Erythroblast (primary cell): ENCODE results near the gene HOXA13.

ENCODE experiments used
- DNase-seq, 2 experiments: peaks; one replicate each; lab custom pipeline; 2025; lab: John Stamatoyannopoulos, UW
- GATA1 ChIP-seq: IDR thresholded peaks from 2 replicates; pipeline ENCODE4 v1.6.1; 2011; ENCODE audit warnings: low read depth, mild to moderate bottlenecking, control low read depth, low read length, moderate library complexity
- POLR2A ChIP-seq: IDR thresholded peaks from 2 replicates; pipeline ENCODE4 v1.6.1; 2011; ENCODE audit warnings: mild to moderate bottlenecking, low read length

Gene HOXA13

DNA sequence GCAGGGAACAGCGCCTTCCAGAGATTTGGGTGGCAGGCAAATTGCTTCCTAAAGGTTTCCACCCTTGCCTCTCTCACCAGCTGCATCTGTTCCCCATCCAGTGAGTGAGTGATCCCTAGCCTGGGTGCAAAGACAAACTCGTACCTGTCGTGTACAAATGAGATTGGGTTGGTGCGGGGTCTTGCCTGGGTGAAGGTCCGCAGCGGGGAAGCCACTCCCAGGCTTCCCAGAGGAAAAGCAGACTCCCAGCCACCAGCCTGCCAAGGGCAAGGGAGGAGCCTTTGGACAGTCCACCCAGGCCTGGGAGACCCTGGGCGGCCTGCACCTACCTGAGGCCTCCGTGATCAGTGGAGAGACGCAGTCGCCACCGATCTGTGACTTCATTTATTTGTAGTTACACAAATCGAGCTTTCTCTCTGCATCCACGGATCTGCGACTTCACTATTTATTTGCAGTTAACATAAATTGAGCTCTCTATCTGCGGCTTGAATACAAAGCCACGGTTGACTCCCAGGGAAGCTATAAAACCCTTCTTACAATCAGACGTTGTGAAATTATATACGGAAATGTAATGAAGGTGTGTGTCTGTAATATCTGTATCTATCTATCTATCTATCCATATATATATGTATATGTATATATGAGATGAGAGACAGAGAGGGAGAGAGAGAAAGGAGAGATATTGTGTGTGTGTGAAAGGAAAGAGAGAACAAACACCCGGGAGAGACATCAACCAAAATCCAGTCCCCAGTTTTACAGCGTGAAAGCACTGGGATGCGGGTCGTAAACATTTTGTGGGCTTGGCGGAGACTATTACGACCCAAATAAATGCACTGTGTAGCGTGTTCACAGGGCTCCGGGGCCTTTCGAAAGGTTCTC, 40.4 kb downstream of the HOXA13 start:
- no peak for TF ChIP-seq GATA1
- TF ChIP-seq POLR2A: no peak
- DNase-seq: no peak

DNA sequence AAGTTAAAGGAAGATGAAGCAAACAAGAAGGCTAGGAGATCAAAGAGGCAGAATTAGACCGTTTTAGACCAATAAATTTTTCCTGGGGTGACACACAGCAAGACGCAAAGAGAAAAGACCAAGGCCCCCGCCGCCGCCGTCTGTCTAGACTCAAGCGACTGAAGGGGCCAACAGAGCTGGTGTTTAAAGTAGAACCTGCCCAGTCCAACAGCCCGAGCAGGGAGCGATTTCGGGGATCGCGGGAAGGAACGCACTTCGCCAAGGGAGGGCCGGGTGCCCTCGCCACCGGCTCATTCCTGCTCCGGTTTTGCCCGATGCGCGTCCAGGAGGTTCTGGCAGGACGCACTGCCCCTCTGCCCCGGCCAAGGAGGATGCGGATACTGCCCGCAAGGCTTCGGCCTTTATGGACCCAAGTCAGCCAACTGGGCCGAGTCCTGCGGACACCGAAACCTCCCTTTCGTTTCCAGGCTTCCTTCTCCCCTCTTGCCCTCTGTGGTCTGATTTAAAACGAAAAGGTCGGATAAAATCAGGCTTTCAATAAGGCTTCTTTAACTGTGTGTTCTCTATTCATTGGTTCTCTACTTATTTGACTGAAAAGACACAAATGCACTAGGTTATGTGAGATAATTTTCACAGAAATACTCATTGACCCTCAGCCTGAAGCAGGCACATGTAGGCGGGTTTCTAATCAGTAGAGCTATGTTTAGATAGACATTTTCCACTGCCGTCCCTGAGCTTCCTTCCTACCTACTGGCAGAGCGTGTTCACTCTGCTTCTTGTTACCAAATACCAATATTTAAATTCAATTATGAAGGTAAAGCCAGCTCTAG, 41.2 kb downstream of the HOXA13 start:
- no peak for DNase-seq
- TF ChIP-seq POLR2A: no peak
- TF ChIP-seq GATA1: no peak

DNA sequence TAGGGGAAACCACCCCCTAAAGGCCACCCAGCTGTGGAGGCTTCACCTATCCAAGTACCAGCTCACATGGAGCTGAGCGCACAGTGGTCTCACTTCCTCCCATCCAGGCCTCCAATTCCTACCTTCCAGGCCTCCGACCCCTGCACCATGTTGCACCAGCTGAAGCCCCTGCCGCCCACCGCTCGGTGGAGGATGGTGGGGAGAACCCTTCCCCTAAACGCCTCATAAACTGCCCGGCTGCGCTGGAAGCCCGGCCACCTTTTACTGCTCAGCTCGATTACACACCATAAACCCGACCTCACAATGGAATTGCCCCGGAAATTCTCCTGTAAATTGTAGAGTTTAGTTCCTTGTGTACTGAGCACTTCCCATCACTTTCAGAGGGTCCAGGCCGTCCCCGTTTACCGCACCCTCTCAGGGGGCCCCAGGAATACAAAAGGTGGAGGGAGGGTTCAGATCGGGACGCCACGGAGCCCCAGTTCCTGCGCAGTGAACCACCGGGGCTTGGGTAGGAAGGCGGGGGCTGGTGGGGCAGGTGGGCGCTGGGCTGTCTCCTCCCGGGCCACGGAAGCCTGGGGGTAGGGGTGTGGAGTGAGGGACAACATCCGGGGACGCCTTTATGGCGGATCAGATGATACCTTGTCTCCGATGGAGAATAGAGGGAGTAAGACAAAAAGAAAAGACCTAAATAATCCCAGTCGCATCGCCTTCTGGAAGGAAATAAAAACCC, 42.0 kb downstream of the HOXA13 start:
- no peak for DNase-seq
- TF ChIP-seq POLR2A (no peak), GATA1 (no peak)

DNA sequence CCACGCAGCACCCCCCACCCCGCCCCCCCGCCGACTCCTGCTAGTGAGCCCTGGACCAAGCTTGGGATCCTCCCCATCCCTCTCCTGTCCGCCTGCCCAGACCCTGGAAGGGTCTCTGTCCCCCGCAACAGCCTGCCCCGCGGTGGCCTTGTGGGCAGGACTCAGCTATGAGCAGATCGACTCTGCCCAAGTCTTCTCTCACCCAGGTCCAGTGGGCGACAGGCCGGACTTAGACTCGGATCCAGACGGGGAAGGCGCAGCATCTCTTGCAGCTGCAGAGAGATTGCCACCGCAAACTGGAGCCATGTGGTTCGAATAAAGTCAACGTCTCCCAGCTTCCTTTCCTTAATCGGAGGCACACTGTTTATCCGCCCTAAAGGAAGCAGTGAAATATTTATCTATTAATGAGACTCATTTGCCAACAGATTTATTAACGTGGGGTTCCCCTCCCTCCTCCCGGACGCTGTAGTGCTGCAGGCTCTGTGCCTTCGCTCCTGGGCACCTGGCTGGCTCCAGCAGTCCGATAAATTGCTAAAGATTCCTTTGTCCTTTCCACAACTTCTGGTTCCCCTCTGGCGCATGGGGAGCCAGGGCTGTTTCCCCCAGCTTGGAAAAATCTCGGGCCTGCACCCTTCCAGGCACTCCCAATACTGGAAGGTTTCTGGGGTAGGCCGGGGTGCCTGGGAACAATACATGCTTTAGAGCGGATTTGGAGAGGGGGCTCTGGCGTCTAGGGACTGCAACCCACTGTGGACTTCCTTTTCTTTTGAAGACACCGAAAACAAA, 42.8 kb downstream of the HOXA13 start:
- DNase-seq: no peak
- no peak for TF ChIP-seq GATA1
- TF ChIP-seq POLR2A: no peak

DNA sequence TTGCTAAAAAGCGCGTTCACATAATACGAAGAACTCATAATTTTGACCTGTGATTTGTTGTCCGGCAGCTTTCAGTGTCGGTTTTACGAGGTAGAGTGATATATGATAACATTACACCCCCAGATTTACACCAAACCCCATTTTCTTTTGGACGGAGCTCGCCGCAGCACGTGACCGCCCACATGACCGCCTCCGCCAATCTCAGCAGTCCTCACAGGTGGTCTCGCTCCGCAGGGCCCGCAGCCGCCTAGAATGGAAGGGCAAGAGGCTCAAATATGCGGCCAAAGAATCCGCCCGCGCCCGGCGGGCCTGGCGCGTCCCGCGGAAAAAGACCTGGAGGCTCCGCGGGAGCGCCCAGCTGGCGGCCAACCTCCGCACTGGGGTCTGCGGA, 43.4 kb downstream of the HOXA13 start, which contains the start of gene HOXA7:
Gene HOXA7 (minus strand): TSS at position 168 of the 391 bp plus-strand sequence. CDS start 130 bp downstream, at position 38.
- no peak for DNase-seq
- no peak for TF ChIP-seq GATA1
- TF ChIP-seq POLR2A: no peak

DNA sequence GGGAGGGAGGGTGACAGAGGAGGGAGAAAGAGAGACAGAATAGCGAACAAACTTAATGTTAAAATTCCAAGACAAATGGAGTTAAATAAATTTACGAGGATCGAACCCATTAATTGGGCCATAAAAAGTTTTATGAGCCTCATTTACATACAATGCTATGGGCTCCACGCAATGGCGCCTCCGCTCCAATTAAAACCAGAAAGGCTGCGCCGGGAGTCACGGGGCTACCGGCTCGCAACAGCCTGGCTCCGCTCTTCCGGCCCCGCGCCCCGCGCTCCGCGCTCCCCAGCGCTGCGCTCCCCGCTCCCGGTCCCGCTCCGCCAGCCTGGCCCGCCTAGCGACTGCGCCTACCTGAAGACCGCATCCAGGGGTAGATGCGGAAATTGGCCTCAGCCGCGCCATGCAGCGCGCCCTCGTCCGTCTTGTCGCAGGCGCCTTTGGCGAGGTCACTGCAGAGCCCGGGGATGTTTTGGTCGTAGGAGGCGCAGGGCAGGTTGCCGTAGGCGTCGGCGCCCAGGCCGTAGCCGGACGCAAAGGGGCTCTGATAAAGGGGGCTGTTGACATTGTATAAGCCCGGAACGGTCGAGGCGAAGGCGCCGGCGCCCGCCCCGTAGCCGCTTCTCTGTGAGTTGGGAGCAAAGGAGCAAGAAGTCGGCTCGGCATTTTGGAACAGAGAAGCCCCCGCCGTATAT, 43.9 kb downstream of the HOXA13 start:
- no peak for TF ChIP-seq GATA1
- TF ChIP-seq POLR2A: no peak
- no peak for DNase-seq

DNA sequence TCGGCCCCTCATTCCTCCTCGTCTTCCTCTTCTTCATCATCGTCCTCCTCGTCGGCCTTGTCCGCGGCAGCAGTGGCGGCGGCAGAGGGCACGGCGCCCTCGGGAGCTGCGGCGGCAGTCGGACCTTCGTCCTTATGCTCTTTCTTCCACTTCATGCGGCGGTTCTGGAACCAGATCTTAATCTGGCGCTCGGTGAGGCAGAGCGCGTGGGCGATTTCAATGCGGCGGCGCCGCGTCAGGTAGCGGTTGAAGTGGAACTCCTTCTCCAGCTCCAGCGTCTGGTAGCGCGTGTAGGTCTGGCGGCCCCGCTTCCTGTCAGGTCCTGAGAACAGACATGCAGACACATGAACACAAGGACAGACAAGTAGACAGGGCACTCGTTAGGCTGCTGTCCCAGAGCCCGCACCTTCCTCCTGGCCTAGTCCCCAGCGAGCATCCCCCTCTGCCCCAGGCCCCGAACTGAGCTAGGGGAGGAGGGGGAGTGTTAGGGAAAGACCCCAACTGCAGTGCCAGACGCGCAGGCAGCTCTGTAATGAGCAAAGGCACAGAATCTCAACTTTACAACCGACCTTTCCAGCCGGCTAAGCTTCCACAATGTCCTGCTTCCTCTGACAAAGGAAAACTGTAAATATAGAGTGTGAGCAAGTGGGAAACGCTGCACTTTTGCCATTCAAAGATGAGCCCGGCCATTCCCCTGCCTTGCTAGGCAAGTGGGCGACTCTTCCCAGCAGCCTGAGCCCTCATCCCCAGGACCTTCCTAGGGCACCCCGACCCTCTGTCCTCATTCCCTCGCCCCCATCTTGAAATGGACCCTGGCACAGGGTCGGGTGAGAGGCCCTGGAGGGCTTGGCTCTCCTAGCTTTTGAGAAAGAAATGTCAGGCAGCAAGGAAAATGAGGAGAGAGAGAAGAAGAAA, 44.7 kb downstream of the HOXA13 start:
- TF ChIP-seq POLR2A (no peak), GATA1 (no peak)
- DNase-seq: no peak

DNA sequence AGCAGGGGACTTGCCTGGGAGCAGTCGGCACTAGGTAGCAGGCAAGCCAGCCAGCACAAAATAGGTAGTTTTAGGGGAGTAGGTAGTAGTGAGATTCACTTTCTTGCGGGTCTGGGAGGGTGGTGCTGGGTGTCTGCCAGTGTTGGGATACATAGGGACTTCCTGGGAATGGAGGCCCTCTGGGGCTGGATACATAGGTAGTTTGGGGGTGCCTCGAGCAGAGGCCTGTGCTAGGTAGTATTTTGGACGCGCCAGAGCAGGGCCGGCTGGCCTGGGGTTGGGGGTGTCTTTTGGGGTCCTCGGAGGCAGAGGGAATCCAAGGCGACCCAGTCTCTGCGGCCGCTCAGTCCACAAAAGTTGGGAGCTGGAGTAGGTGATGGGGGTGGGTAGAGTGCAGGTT, 45.5 kb downstream of the HOXA13 start:
- DNase-seq: no peak
- no peak for TF ChIP-seq GATA1
- no peak for TF ChIP-seq POLR2A

DNA sequence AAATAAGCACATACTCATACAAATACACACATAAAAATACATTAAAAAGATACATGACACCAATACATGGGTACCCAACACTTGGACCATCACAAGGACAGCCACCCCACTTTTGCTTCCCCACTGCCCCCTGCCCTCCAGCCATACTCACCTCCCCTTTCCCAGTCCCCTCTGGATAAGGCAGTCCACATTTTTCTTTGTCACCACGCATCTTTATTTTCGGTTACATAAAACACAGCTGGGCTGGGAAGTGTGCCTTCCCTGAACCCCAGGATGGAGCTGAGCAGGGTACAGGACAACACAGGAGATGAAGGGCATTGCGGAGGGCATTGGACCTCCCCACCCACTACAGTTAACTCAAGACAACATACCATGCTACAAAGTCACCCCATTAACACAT, 46.4 kb downstream of the HOXA13 start:
- no peak for DNase-seq
- no peak for TF ChIP-seq GATA1

DNA sequence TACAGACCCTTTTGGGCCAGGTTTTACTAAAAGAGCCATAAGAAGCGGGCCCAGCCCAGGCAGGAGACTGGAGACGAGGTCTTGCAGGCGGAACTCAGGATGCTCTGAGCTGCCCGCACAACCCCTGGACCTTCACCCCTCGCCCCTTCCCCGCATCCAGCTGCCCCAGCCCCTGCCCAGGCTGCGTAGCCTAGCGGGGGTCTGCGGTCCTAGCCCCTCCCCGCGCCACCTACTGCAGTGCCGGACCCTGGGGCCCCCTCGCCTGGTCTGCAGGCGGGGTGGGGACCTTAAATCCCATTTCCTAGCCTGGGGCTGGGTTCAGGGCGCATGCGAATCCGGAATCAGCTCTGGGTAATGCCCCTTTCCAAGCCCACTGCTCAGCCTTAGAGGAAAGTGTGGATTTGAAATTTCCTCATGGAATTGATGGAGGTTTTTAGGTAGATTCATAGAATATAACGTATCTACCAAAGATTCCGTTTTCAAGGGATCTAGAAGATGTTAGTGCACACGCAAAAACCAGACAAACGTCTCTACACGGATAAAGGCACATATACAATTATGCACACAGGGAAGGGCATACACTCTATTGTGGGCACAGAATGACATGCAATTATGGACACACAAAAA, 47.0 kb downstream of the HOXA13 start:
- no peak for TF ChIP-seq GATA1
- no peak for TF ChIP-seq POLR2A
- DNase-seq: no peak

DNA sequence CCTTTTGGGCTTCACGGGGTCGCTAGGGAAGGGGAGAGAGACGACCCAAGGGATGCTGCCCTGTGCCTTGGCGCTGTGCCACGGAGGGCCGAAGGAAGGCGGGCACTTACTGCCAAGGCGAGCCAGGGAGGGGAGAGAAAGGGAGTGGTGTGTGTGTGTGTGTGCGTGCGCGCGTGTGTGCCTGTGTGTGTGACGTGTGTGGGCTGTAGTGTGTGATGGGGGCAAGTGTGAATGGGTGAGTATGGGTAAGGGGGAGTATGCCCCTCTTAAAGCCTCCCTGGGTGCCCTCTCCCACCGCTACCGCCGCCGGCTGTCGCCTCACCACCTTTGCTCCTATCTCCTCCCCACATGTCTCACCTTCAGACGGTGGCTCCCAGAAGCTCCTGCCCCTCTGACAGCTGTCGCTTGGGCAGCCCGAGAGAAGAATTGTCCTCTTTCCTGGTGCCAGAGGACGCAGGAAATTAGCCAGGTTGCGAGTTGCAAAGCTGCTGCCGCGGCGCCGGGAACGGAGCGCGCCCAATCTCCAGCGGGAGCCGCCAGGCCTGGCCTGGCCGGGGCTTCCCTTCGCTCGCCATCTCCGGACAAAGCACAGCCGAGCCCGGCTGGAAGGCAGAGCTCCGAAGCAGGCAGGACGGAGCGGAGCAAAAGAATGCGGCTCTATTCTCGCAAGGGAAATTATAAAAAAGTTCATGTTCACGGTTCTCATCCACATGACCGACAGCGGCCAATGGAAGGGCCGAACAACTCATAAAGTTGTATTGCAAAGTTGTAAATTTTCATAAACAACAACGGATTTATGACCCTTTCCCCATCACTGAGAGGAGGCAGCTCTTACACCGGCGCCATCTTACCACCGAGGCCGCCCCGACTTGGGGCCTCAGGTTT, 47.7 kb downstream of the HOXA13 start, which contains the start of gene HOXA3:
Gene HOXA3 (minus strand): TSS at position 653 of the 885 bp plus-strand sequence. CDS start 41,943 bp downstream, outside the sequence.
- no peak for DNase-seq

More for the DNA sequence above, 47.7 kb downstream of the HOXA13 start, which contains the start of gene HOXA3:
- no peak for TF ChIP-seq GATA1
- TF ChIP-seq POLR2A: no peak
